HAP-1 (cell line): ENCODE results near the gene RPSA.
"Not testable (repeated sequence)": the region's sequence is repeated elsewhere in the genome, so short reads cannot be mapped to it uniquely, and the experiment has no call there.

Experiments used
- DNase-seq, 2 experiments: peaks; one replicate each; pipeline ENCODE4 v3.0.0-alpha.2; 2016 to 2020; ENCODE audit warnings: low spot score in 2 of 2
- H3K27me3 ChIP-seq: fragments of 250-450 bp; sonication (Bioruptor Pico); 2 replicates; pipeline ENCODE4 v1.5.1; 2020; ENCODE audit warnings: low read depth, mild to moderate bottlenecking, moderate library complexity
- H3K36me3 ChIP-seq: fragments of 250-450 bp; sonication (Bioruptor Pico); replicated peaks from 2 replicates; pipeline ENCODE4 v1.5.1; 2020; ENCODE audit warnings: mild to moderate bottlenecking
- H3K4me1 ChIP-seq: fragments of 250-450 bp; sonication (Bioruptor Pico); 2 replicates; pipeline ENCODE4 v1.5.1; 2020; ENCODE audit warnings: mild to moderate bottlenecking
- H3K4me3 ChIP-seq: fragments of 250-450 bp; sonication (Bioruptor Pico); 2 replicates; pipeline ENCODE4 v1.5.1; 2020; ENCODE audit warnings: mild to moderate bottlenecking, moderate library complexity
- H3K9me3 ChIP-seq: fragments of 250-450 bp; sonication (Bioruptor Pico); 2 replicates; pipeline ENCODE4 v1.5.1; 2020; ENCODE audit warnings: mild to moderate bottlenecking, moderate library complexity
- in situ Hi-C: fragments of 300-500 bp; cut with MboI; formaldehyde crosslinking; loops from 3 replicates; pipeline ENCODE4 v1.14.3; 2020; ENCODE audit warnings: low sequenced_read_pairs, inconsistent platforms, mixed read lengths

Gene RPSA

DNA sequence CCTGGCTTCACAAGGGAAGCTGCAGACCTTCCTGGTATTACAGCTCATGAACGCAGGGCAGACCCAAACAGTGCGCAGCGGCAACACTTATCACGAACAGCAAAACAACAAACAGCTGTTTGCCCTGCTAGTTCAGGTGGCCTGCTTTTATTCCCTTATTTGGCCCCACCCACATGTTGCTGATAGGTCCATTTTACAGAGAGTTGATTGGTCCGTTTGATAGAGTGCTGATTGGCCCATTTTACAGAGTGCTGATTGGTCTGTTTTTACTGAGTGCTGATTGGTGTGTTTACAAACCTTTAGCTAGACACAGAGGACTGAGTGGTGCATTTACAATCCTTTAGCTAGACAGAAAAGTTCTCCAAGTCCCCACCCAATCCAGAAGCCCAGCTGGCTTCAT lies 52.1 kb downstream of the RPSA start:
- in situ Hi-C loops, H3K4me1 ChIP-seq, H3K9me3 ChIP-seq, H3K4me3 ChIP-seq, DNase-seq, H3K27me3 ChIP-seq, H3K36me3 ChIP-seq: not testable (repeated sequence)

DNA sequence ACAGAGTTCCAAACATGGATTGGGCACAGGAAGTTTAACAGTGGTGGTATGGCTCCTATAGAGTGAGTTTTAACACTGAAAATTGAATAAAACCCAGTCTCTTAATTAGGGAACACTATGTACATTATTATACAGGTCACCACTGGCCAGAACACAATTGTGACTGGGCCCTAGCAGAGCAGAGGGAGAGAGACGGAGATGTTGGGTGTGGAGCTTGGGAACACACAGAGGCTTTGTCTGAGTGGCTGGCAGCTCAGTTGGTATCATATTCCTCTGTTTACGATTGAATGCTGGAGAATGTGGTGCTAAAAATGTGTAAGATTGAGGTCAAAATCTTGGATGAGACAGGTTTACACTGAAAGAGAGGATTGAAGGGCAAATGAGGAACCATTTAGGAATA lies 54.2 kb downstream of the RPSA start:
- no peaks in the 10 kb centered on the region for H3K36me3 ChIP-seq
- no peaks in the 10 kb centered on the region for H3K9me3 ChIP-seq
- H3K4me1 ChIP-seq = no peaks in the 10 kb centered on the region
- no peaks in the 10 kb centered on the region for H3K27me3 ChIP-seq
- in situ Hi-C loops = no loop called here
- no peak overlapping the region for H3K4me3 ChIP-seq
- no peak for DNase-seq
